Stomach (tissue), 9 donors: ENCODE measurements around the gene EN2. TPM values are rescaled to one million over a fixed set of nuclear protein-coding genes. Genes with fewer than 3 reads are reported as not detected.

Experiments used
- DNase-seq, 2 donors: peaks; one replicate each; pipeline versions ENCODE4 v3.0.0 to v3.0.0-alpha.2; 2013 to 2019
- H3K27ac ChIP-seq, 5 donors: fragments of 200-600 bp in 4 of 5; sonication (generic) in 4 of 5; one replicate each; pipeline ENCODE4 v1.5.1; 2013 to 2019; ENCODE audit warnings: mild to moderate bottlenecking in 1 of 5, moderate library complexity in 1 of 5
- H3K27me3 ChIP-seq, 3 donors: fragments of 200-600 bp; sonication (generic); one replicate each; pipeline ENCODE4 v1.5.1; 2017 to 2019; ENCODE audit warnings: mixed run types in 1 of 3
- H3K36me3 ChIP-seq, 4 donors: fragments of 200-600 bp; sonication (generic); 1 replicate in 3 of 4; 2 replicates in 1 of 4; pipeline ENCODE4 v1.5.1; 2016 to 2019
- H3K4me1 ChIP-seq, 4 donors: fragments of 200-600 bp; sonication (generic); one replicate each; pipeline ENCODE4 v1.5.1; 2016 to 2019
- H3K4me3 ChIP-seq, 4 donors: fragments of 200-600 bp; sonication (generic) in 3 of 4; one replicate each; pipeline ENCODE4 v1.5.1; 2016 to 2019; ENCODE audit warnings: mild to moderate bottlenecking in 1 of 4
- H3K9me3 ChIP-seq, 4 donors: fragments of 200-600 bp; sonication (generic); one replicate each; pipeline ENCODE4 v1.5.1; 2016 to 2019
- CTCF ChIP-seq, 7 experiments: fragments of 450-650 bp in 4 of 7; fragments of 200-600 bp in 3 of 7; sonication (generic) in 3 of 7; IDR thresholded peaks; one replicate each; pipeline ENCODE4 v1.5.1; 2016 to 2019; ENCODE audit warnings: antibody characterized with exemption in 7 of 7, control low read depth in 2 of 7, mild to moderate bottlenecking in 1 of 7
- EP300 ChIP-seq: sonication (generic); formaldehyde crosslinking; IDR thresholded peaks from one replicate; pipeline ENCODE4 v1.6.1; 2017; ENCODE audit warnings: antibody characterized with exemption
- POLR2A ChIP-seq, 4 donors: fragments of 450-650 bp; IDR thresholded peaks; one replicate each; pipeline ENCODE4 v1.6.1; 2016; ENCODE audit warnings: antibody characterized with exemption in 4 of 4, control low read depth in 2 of 4, mild to moderate bottlenecking in 1 of 4, moderate library complexity in 1 of 4
- POLR2AphosphoS5 ChIP-seq, 3 donors: sonication (generic); formaldehyde crosslinking; IDR thresholded peaks; one replicate each; pipeline ENCODE4 v1.6.1; 2016; ENCODE audit warnings: antibody characterized with exemption in 3 of 3
- WGBS, 5 donors: extraction: QIAGEN DNeasy Blood & Tissue Kit in 3 of 5; methylation state at CpG; one replicate each; pipeline versions ENCODE4 v1.1.5 to v1.1.7; 2013 to 2018; 5-methylcytosine and 5-hydroxymethylcytosine counted together
- intact Hi-C: fragments of 100-400 bp; cut with DNase I; formaldehyde crosslinking; loops from one replicate; pipeline ENCODE4 v1.15.1; 2023; ENCODE audit warnings: low total_unique reads
- polyA plus RNA-seq, 3 donors: library from polyadenylated mRNA; stranded (reverse); fragments of 200-250 nt; gene quantifications; one replicate each; pipeline ENCODE4 v1.2.3, GENCODE V29; 2013
- total RNA-seq, 5 donors: library from RNA; depleted of rRNA; stranded (reverse); fragments of >200 nt; gene quantifications; one replicate each; pipeline versions ENCODE4 v1.1.0 to v1.2.3, GENCODE V29; 2014 to 2016
- donor health status: healthy with polysubstance abuse.
- donor health status: Bipolar disorder and iron deficiency.
- donor health status: healthy.

EN2 gene
- total and polyA plus RNA-seq, 8 donors: 0.03 TPM; not detected in 7

- H3K27ac ChIP-seq: no peak overlapping the region
- no peaks in the 10 kb centered on the region for H3K36me3 ChIP-seq
- TF ChIP-seq CTCF (IDR thresholded peaks at IDR 0.05) (no peak), POLR2AphosphoS5 (IDR thresholded peaks at IDR 0.05) (no peak), POLR2A (IDR thresholded peaks at IDR 0.05) (no peak), EP300 (no peak)
- 1 to 13% (median 6%) methylated on average over 15 to 98 of the region's 98 CpGs for WGBS, 5 donors
- intact Hi-C loops: no loop called here
- H3K9me3 ChIP-seq: no peaks in the 10 kb centered on the region
- peaks cover 34 to 62% (median 52%) of the 10 kb centered on the region in 4 donors for H3K4me1 ChIP-seq
- peak overlapping the region; percentile 38 to 59 (median 50) for H3K4me3 ChIP-seq
- DNase-seq: no peak
- H3K27me3 ChIP-seq: peaks cover 69 to 97% (median 96%) of the 10 kb centered on the region in 3 donors
These were observed 302 bp upstream of the EN2 start for GRCh38 chr7:155457544-155458110.

- peaks cover 66 to 97% (median 96%) of the 10 kb centered on the region in 3 donors for H3K27me3 ChIP-seq
- H3K27ac ChIP-seq: no peak overlapping the region
- no peak for TF ChIP-seq POLR2A (IDR thresholded peaks at IDR 0.05)
- no peak for TF ChIP-seq CTCF (IDR thresholded peaks at IDR 0.05)
- no peak for TF ChIP-seq POLR2AphosphoS5 (IDR thresholded peaks at IDR 0.05)
- no peak for TF ChIP-seq EP300
- H3K36me3 ChIP-seq: no peaks in the 10 kb centered on the region
- intact Hi-C loops: no loop called here
- WGBS, 5 donors: 3 to 5% (median 4%) methylated on average over 31 to 68 of the region's 68 CpGs
- no peak for DNase-seq
- peaks cover 27 to 52% (median 44%) of the 10 kb centered on the region in 4 donors for H3K4me1 ChIP-seq
- H3K4me3 ChIP-seq: peak overlapping the region; percentile 27 to 51 (median 34)
- H3K9me3 ChIP-seq: no peaks in the 10 kb centered on the region
These were observed 1.2 kb downstream of the EN2 start for GRCh38 chr7:155458878-155459699.

- no peaks in the 10 kb centered on the region for H3K9me3 ChIP-seq
- H3K36me3 ChIP-seq: no peaks in the 10 kb centered on the region
- H3K4me1 ChIP-seq: peaks cover 20 to 44% (median 36%) of the 10 kb centered on the region in 4 donors
- H3K27me3 ChIP-seq: peaks cover 64 to 97% (median 96%) of the 10 kb centered on the region in 3 donors
- DNase-seq: no peak
- H3K27ac ChIP-seq: no peak overlapping the region
- WGBS, 5 donors: 4 to 9% (median 7%) methylated on average over 23 to 34 of the region's 34 CpGs
- intact Hi-C loops: no loop called here
- no peak overlapping the region for H3K4me3 ChIP-seq
- TF ChIP-seq CTCF (IDR thresholded peaks at IDR 0.05): no peak
- TF ChIP-seq POLR2A (IDR thresholded peaks at IDR 0.05): no peak
- TF ChIP-seq POLR2AphosphoS5 (IDR thresholded peaks at IDR 0.05): no peak
- TF ChIP-seq EP300: no peak
These were observed 2.0 kb downstream of the EN2 start for GRCh38 chr7:155459700-155460461.

- no peak overlapping the region for H3K27ac ChIP-seq
- TF ChIP-seq EP300 (no peak), POLR2AphosphoS5 (IDR thresholded peaks at IDR 0.05) (no peak), POLR2A (IDR thresholded peaks at IDR 0.05) (no peak), CTCF (IDR thresholded peaks at IDR 0.05) (no peak)
- H3K4me1 ChIP-seq: peaks cover 20 to 50% (median 36%) of the 10 kb centered on the region in 4 donors
- no peak for DNase-seq
- H3K4me3 ChIP-seq: no peak overlapping the region
- peaks cover 65 to 97% (median 96%) of the 10 kb centered on the region in 3 donors for H3K27me3 ChIP-seq
- intact Hi-C loops: no loop called here
- WGBS, 5 donors: 14 to 20% (median 15%) methylated on average over 4 to 8 of the region's 8 CpGs
- H3K9me3 ChIP-seq: no peaks in the 10 kb centered on the region
- no peaks in the 10 kb centered on the region for H3K36me3 ChIP-seq
These were observed 3.1 kb downstream of the EN2 start for GRCh38 chr7:155460926-155461613.
